H9 (cell line): ENCODE measurements around the gene ZGLP1. TPM values are rescaled to one million over a fixed set of nuclear protein-coding genes. Genes with fewer than 3 reads are reported as not detected.

Source experiments
- DNase-seq: peaks from one replicate; pipeline ENCODE4 v3.0.0-alpha.2; 2017
- H2AFZ ChIP-seq: one replicate; pipeline ENCODE4 v1.6.1; 2013; ENCODE audit warnings: mild to moderate bottlenecking, low read length, control low read depth, moderate library complexity
- H2AK5ac ChIP-seq: 2 replicates; pipeline ENCODE4 v1.6.1; 2013; ENCODE audit warnings: low read length, control low read depth, mixed read lengths; ENCODE audit not compliant: insufficient read length
- H2BK120ac ChIP-seq: one replicate; pipeline ENCODE4 v1.6.1; 2013; ENCODE audit warnings: low read depth, mild to moderate bottlenecking, low read length, control low read depth, inconsistent platforms; ENCODE audit not compliant: poor library complexity, severe bottlenecking
- H2BK12ac ChIP-seq: 2 replicates; pipeline ENCODE4 v1.6.1; 2013; ENCODE audit warnings: low read length, control low read depth, mixed read lengths, low read depth; ENCODE audit not compliant: insufficient read length
- H2BK15ac ChIP-seq: 2 replicates; pipeline ENCODE4 v1.6.1; 2013; ENCODE audit warnings: low read depth, low read length, control low read depth
- H2BK20ac ChIP-seq: one replicate; pipeline ENCODE4 v1.6.1; 2013; ENCODE audit warnings: low read depth, mild to moderate bottlenecking, low read length, control low read depth, inconsistent platforms; ENCODE audit not compliant: poor library complexity, severe bottlenecking
- H2BK5ac ChIP-seq: 2 replicates; pipeline ENCODE4 v1.6.1; 2013; ENCODE audit warnings: low read length, control low read depth, mixed read lengths; ENCODE audit not compliant: insufficient read length
- H3K14ac ChIP-seq: 2 replicates; pipeline ENCODE4 v1.6.1; 2013; ENCODE audit warnings: low read length, control low read depth; ENCODE audit not compliant: insufficient read depth
- H3K18ac ChIP-seq: 2 replicates; pipeline ENCODE4 v1.6.1; 2013; ENCODE audit warnings: low read depth, mild to moderate bottlenecking, mixed read lengths, low read length, control low read depth; ENCODE audit not compliant: insufficient read length
- H3K23ac ChIP-seq: 2 replicates; pipeline ENCODE4 v1.6.1; 2013; ENCODE audit warnings: low read length, control low read depth, mixed read lengths, low read depth; ENCODE audit not compliant: insufficient read length
- H3K23me2 ChIP-seq: 2 replicates; pipeline ENCODE4 v1.6.1; 2013; ENCODE audit warnings: low read depth, mild to moderate bottlenecking, mixed read lengths, low read length, control low read depth; ENCODE audit not compliant: insufficient read length, poor library complexity, severe bottlenecking
- H3K27ac ChIP-seq: 2 replicates; pipeline ENCODE4 v1.5.1; 2013; ENCODE audit warnings: low read length, control low read depth, mixed read lengths, low read depth; ENCODE audit not compliant: insufficient read length
- H3K27me3 ChIP-seq: 2 replicates; pipeline ENCODE4 v1.6.1; 2013; ENCODE audit warnings: low read length, control low read depth, inconsistent platforms; ENCODE audit not compliant: insufficient read depth
- H3K4ac ChIP-seq: 2 replicates; pipeline ENCODE4 v1.6.1; 2013; ENCODE audit warnings: low read depth, mild to moderate bottlenecking, control low read depth, inconsistent platforms, low read length, moderate library complexity
- H3K4me1 ChIP-seq: 2 replicates; pipeline ENCODE4 v1.6.1; 2013; ENCODE audit warnings: low read length, control low read depth, inconsistent platforms; ENCODE audit not compliant: insufficient read depth
- H3K4me2 ChIP-seq: 2 replicates; pipeline ENCODE4 v1.6.1; 2013; ENCODE audit warnings: low read length, control low read depth, mixed read lengths; ENCODE audit not compliant: insufficient read length, insufficient read depth
- H3K56ac ChIP-seq: 2 replicates; pipeline ENCODE4 v1.6.1; 2013; ENCODE audit warnings: low read depth, mild to moderate bottlenecking, mixed read lengths, low read length, control low read depth; ENCODE audit not compliant: insufficient read length
- H3K79me1 ChIP-seq: 2 replicates; pipeline ENCODE4 v1.6.1; 2013; ENCODE audit warnings: low read depth, mild to moderate bottlenecking, moderate library complexity, low read length, control low read depth, inconsistent platforms; ENCODE audit not compliant: insufficient read depth, poor library complexity, severe bottlenecking
- H3K79me2 ChIP-seq: 2 replicates; pipeline ENCODE4 v1.6.1; 2013; ENCODE audit warnings: low read length, control low read depth, inconsistent platforms; ENCODE audit not compliant: insufficient read depth
- H3K9ac ChIP-seq: 2 replicates; pipeline ENCODE4 v1.6.1; 2013; ENCODE audit warnings: low read length, control low read depth, mixed read lengths; ENCODE audit not compliant: insufficient read length; ENCODE audit errors: extremely low read depth
- H3K9me3 ChIP-seq: one replicate; pipeline ENCODE4 v1.6.1; 2013; ENCODE audit warnings: low read depth, low read length, inconsistent platforms; ENCODE audit not compliant: control insufficient read depth
- H3T11ph ChIP-seq: one replicate; pipeline ENCODE4 v1.6.1; 2013; ENCODE audit warnings: mild to moderate bottlenecking, low read length, control low read depth, inconsistent platforms
- H4K20me1 ChIP-seq: one replicate; pipeline ENCODE4 v1.6.1; 2013; ENCODE audit not compliant: control insufficient read depth, insufficient read length, insufficient read depth
- H4K5ac ChIP-seq: 2 replicates; pipeline ENCODE4 v1.6.1; 2013; ENCODE audit warnings: low read depth, mild to moderate bottlenecking, mixed read lengths, low read length, control low read depth; ENCODE audit not compliant: insufficient read length
- H4K8ac ChIP-seq: replicated peaks from 2 replicates; pipeline ENCODE4 v1.6.1; 2013; ENCODE audit warnings: low read length, control low read depth, mixed read lengths, low read depth; ENCODE audit not compliant: insufficient read length
- H4K91ac ChIP-seq: 2 replicates; pipeline ENCODE4 v1.6.1; 2013; ENCODE audit warnings: low read depth, mild to moderate bottlenecking, moderate library complexity, mixed read lengths, low read length, control low read depth; ENCODE audit not compliant: insufficient read length
- H3K27ac Mint-ChIP-seq, 3 experiments: 2 replicates in 2 of 3; 3 replicates in 1 of 3; pipeline ENCODE4 v1.8.0; 2020 to 2021; ENCODE audit warnings: mixed read lengths in 3 of 3, mild to moderate bottlenecking in 1 of 3, moderate library complexity in 1 of 3
- H3K27me3 Mint-ChIP-seq: 2 replicates; pipeline ENCODE4 v1.8.0; 2021; ENCODE audit warnings: low read depth, mild to moderate bottlenecking, moderate library complexity, mixed read lengths
- H3K36me3 Mint-ChIP-seq, 3 experiments: 2 replicates in 2 of 3; 3 replicates in 1 of 3; pipeline ENCODE4 v1.8.0; 2020 to 2021; ENCODE audit warnings: low read depth in 3 of 3, mixed read lengths in 3 of 3; ENCODE audit not compliant: insufficient read depth in 1 of 3
- H3K4me1 Mint-ChIP-seq, 2 experiments: 2 replicates each; pipeline ENCODE4 v1.8.0; 2020; ENCODE audit warnings: mixed read lengths in 2 of 2
- H3K4me3 Mint-ChIP-seq, 2 experiments: 2 replicates in 1 of 2; 3 replicates in 1 of 2; pipeline ENCODE4 v1.8.0; 2020 to 2021; ENCODE audit warnings: mild to moderate bottlenecking in 2 of 2, mixed read lengths in 2 of 2, moderate library complexity in 1 of 2
- H3K9me3 Mint-ChIP-seq, 2 experiments: 2 replicates in 1 of 2; 3 replicates in 1 of 2; pipeline ENCODE4 v1.8.0; 2020; ENCODE audit warnings: mild to moderate bottlenecking in 2 of 2, mixed read lengths in 2 of 2, moderate library complexity in 1 of 2
- CTCF ChIP-seq: fragments of 200-600 bp; sonication (generic); conservative IDR thresholded peaks from 3 replicates; pipeline ENCODE4 v1.8.0; 2021; ENCODE audit warnings: antibody characterized with exemption, mild to moderate bottlenecking
- WGBS: extraction: QIAGEN DNeasy Blood & Tissue Kit; methylation state at CpG from one replicate; pipeline ENCODE4 v1.1.7; 2013; ENCODE audit warnings: missing lambda C conversion rate, low lambda C conversion rate, mixed read lengths; ENCODE audit not compliant: insufficient read length; ENCODE audit errors: extremely low coverage; 5-methylcytosine and 5-hydroxymethylcytosine counted together
- total RNA-seq: library from RNA; stranded (reverse); gene quantifications from 2 replicates; pipeline ENCODE4 v1.2.1, GENCODE V29; 2021

The ZGLP1 gene
- total RNA-seq, 1 experiment from 2014 or later, result 6.9 TPM

GRCh38 chr19:10321417-10321797 is 11.8 kb upstream of the ZGLP1 start:
- Histone ChIP-seq H4K5ac (no peak overlapping the region), H3K23ac (no peak overlapping the region), H2BK12ac (no peak overlapping the region), H3K27ac (no peak overlapping the region), H2BK5ac (no peak overlapping the region), H3K56ac (no peak overlapping the region), H2BK20ac (no peak overlapping the region), H3K18ac (no peak overlapping the region), H3K9ac (no peak overlapping the region), H3K9me3 (no peaks in the 10 kb centered on the region), H3K79me1 (no peaks in the 10 kb centered on the region), H3T11ph (no peak overlapping the region), H2AK5ac (no peak overlapping the region), H3K4ac (no peak overlapping the region), H2BK120ac (no peak overlapping the region), H4K91ac (no peak overlapping the region), H3K27me3 (no peaks in the 10 kb centered on the region), H3K23me2 (no peaks in the 10 kb centered on the region), H2AFZ (no peak overlapping the region), H4K20me1 (no peaks in the 10 kb centered on the region), H3K4me1 (no peaks in the 10 kb centered on the region), H3K79me2 (no peaks in the 10 kb centered on the region), H4K8ac (no peak overlapping the region), H2BK15ac (no peak overlapping the region), H3K4me2 (no peak overlapping the region), H3K14ac (no peak overlapping the region)
- TF ChIP-seq CTCF, result no peak
- WGBS, result no CpG with 5 or more reads among the region's 11 CpGs
- H3K27ac Mint-ChIP-seq, result no peak overlapping the region
- no peak overlapping the region for H3K4me3 Mint-ChIP-seq
- H3K4me1 Mint-ChIP-seq, result peaks cover under 1% of the 10 kb centered on the region in 2 experiments; a peak in 3 of 4 replicates
- no peaks in the 10 kb centered on the region; a peak in 1 of 5 replicates for H3K9me3 Mint-ChIP-seq
- no peak for DNase-seq
- H3K27me3 Mint-ChIP-seq, result no peaks in the 10 kb centered on the region
- peaks cover 25 to 69% (median 52%) of the 10 kb centered on the region in 3 experiments for H3K36me3 Mint-ChIP-seq
